GM21515 (cell line): ENCODE results near the gene PTPRO.
"Not testable (repeated sequence)": the region's sequence is repeated elsewhere in the genome, so short reads cannot be mapped to it uniquely, and the experiment has no call there.

ENCODE experiments used
- ATAC-seq: cut with Tn5 transposase; IDR thresholded peaks from one replicate; pipeline ENCODE4 v1.9.1; 2021; ENCODE audit not compliant: unreplicated experiment

Gene PTPRO

GRCh38 chr12:15599266-15600037 lies 277.1 kb downstream of the PTPRO start:
- no peak for ATAC-seq

GRCh38 chr12:15600223-15600935 lies 278.1 kb downstream of the PTPRO start:
- no peak for ATAC-seq

- no peak for ATAC-seq
These were observed 279.0 kb downstream of the PTPRO start for GRCh38 chr12:15601210-15601800.

- ATAC-seq = no peak
These were observed 279.9 kb downstream of the PTPRO start for GRCh38 chr12:15602051-15602672.

GRCh38 chr12:15603474-15604085 lies 281.3 kb downstream of the PTPRO start:
- ATAC-seq = no peak

- no peak for ATAC-seq
These were observed 283.7 kb downstream of the PTPRO start for GRCh38 chr12:15605881-15606590.

- no peak for ATAC-seq
These were observed 286.1 kb downstream of the PTPRO start for GRCh38 chr12:15608406-15608805.

- no peak for ATAC-seq
These were observed 286.6 kb downstream of the PTPRO start for GRCh38 chr12:15608941-15609340.

- no peak for ATAC-seq
These were observed 291.7 kb downstream of the PTPRO start for GRCh38 chr12:15613981-15614380.

- not testable (repeated sequence) for ATAC-seq
These were observed 294.2 kb downstream of the PTPRO start for GRCh38 chr12:15616495-15616894.

GRCh38 chr12:15620741-15621539 lies 298.6 kb downstream of the PTPRO start:
- ATAC-seq = no peak

- ATAC-seq = no peak
These were observed 302.8 kb downstream of the PTPRO start for GRCh38 chr12:15625075-15625474.

GRCh38 chr12:15627995-15628945 lies 306.0 kb downstream of the PTPRO start:
- ATAC-seq = no peak

GRCh38 chr12:15629108-15629507 lies 306.8 kb downstream of the PTPRO start:
- no peak for ATAC-seq

- ATAC-seq = no peak
These were observed 307.5 kb downstream of the PTPRO start for GRCh38 chr12:15629761-15630160.

GRCh38 chr12:15631007-15631715 lies 308.9 kb downstream of the PTPRO start:
- ATAC-seq = no peak

GRCh38 chr12:15632708-15633107 lies 310.4 kb downstream of the PTPRO start:
- ATAC-seq = no peak

- ATAC-seq = no peak
These were observed 310.9 kb downstream of the PTPRO start for GRCh38 chr12:15633201-15633600.
